ENCODE data around the gene SALL2. TPM values are rescaled to one million over a fixed set of nuclear protein-coding genes. Genes with fewer than 3 reads are reported as not detected.

The SALL2 gene
- total RNA-seq, 1 experiment from 2014 or later = 157 TPM

- intact Hi-C loops (cut with micrococcal nuclease; ENCODE audit: unreplicated experiment) = no loop called here
- Histone ChIP-seq H3K4me1 (ENCODE audit: insufficient read depth, low read length, poor library complexity, severe bottlenecking) (peaks cover 4% of the 10 kb centered on the region), H3K9me3 (ENCODE audit: low read depth, low read length, poor library complexity, severe bottlenecking) (no peaks in the 10 kb centered on the region), H3K36me3 (ENCODE audit: insufficient read depth, low read length, poor library complexity, severe bottlenecking) (peaks cover 50% of the 10 kb centered on the region), H3K27ac (ENCODE audit: low read depth, low read length, poor library complexity, severe bottlenecking) (no peak overlapping the region), H3K4me3 (ENCODE audit: low read depth, low read length, poor library complexity, severe bottlenecking) (no peak overlapping the region), H3K27me3 (replicated peaks; ENCODE audit: insufficient read depth, low read depth, low read length, poor library complexity) (no peaks in the 10 kb centered on the region)
- no TSS peak for BruUV-seq (replicated peaks)
- TF ChIP-seq EZH2 (IDR thresholded peaks at IDR 0.05; ENCODE audit: borderline replicate concordance, low read depth, low read length, poor library complexity, severe bottlenecking) = no peak
- TF ChIP-seq CTCF (conservative IDR thresholded peaks at IDR 0.05; ENCODE audit: low read depth, low read length) = no peak
- ChIA-PET CTCF (no interaction called here), POLR2A (ENCODE audit: low non-redundant PET) (no interaction called here)
- DNase-seq (ENCODE audit: low spot score) = no peak
Observed at GRCh38 chr14:21506557-21506956, 19.6 kb downstream of the SALL2 start.

GRCh38 chr14:21505012-21505553 lies 21.1 kb downstream of the SALL2 start:
- CTCF ChIA-PET = no interaction called here
- H3K27me3 ChIP-seq (replicated peaks; ENCODE audit: insufficient read depth, low read depth, low read length, poor library complexity) = no peaks in the 10 kb centered on the region
- H3K27ac ChIP-seq (ENCODE audit: low read depth, low read length, poor library complexity, severe bottlenecking) = no peak overlapping the region
- BruUV-seq (replicated peaks) = no TSS peak
- H3K36me3 ChIP-seq (ENCODE audit: insufficient read depth, low read length, poor library complexity, severe bottlenecking) = peaks cover 63% of the 10 kb centered on the region
- H3K9me3 ChIP-seq (ENCODE audit: low read depth, low read length, poor library complexity, severe bottlenecking) = no peaks in the 10 kb centered on the region
- DNase-seq (ENCODE audit: low spot score) = no peak
- POLR2A ChIA-PET (ENCODE audit: low non-redundant PET) = no interaction called here
- peaks cover 2% of the 10 kb centered on the region for H3K4me1 ChIP-seq (ENCODE audit: insufficient read depth, low read length, poor library complexity, severe bottlenecking)
- no peak overlapping the region for H3K4me3 ChIP-seq (ENCODE audit: low read depth, low read length, poor library complexity, severe bottlenecking)
- no peak for TF ChIP-seq EZH2 (IDR thresholded peaks at IDR 0.05; ENCODE audit: borderline replicate concordance, low read depth, low read length, poor library complexity, severe bottlenecking)
- no peak for TF ChIP-seq CTCF (conservative IDR thresholded peaks at IDR 0.05; ENCODE audit: low read depth, low read length)
- intact Hi-C loops (cut with micrococcal nuclease; ENCODE audit: unreplicated experiment) = no loop called here

GRCh38 chr14:21503376-21503775 lies 22.8 kb downstream of the SALL2 start:
- BruUV-seq (replicated peaks) = no TSS peak
- POLR2A ChIA-PET (ENCODE audit: low non-redundant PET) = no interaction called here
- Histone ChIP-seq H3K36me3 (ENCODE audit: insufficient read depth, low read length, poor library complexity, severe bottlenecking) (peaks cover 71% of the 10 kb centered on the region), H3K4me1 (ENCODE audit: insufficient read depth, low read length, poor library complexity, severe bottlenecking) (no peaks in the 10 kb centered on the region), H3K27ac (ENCODE audit: low read depth, low read length, poor library complexity, severe bottlenecking) (no peak overlapping the region), H3K27me3 (replicated peaks; ENCODE audit: insufficient read depth, low read depth, low read length, poor library complexity) (no peaks in the 10 kb centered on the region), H3K9me3 (ENCODE audit: low read depth, low read length, poor library complexity, severe bottlenecking) (no peaks in the 10 kb centered on the region), H3K4me3 (ENCODE audit: low read depth, low read length, poor library complexity, severe bottlenecking) (no peak overlapping the region)
- TF ChIP-seq EZH2 (IDR thresholded peaks at IDR 0.05; ENCODE audit: borderline replicate concordance, low read depth, low read length, poor library complexity, severe bottlenecking) (no peak), CTCF (conservative IDR thresholded peaks at IDR 0.05; ENCODE audit: low read depth, low read length) (no peak)
- intact Hi-C loops (cut with micrococcal nuclease; ENCODE audit: unreplicated experiment) = no loop called here
- no peak for DNase-seq (ENCODE audit: low spot score)
- CTCF ChIA-PET = no interaction called here
